Pancreas (tissue), 10 donors: ENCODE measurements around the gene MAPKAP1. TPM values are rescaled to one million over a fixed set of nuclear protein-coding genes. Genes with fewer than 3 reads are reported as not detected.

Source experiments
- ATAC-seq, 4 donors: fragments of 200-7000 bp; cut with Tn5 transposase; one replicate each; pipeline versions ENCODE4 v1.8.0 to v1.9.1; 2020; ENCODE audit warnings: mild to moderate bottlenecking in 4 of 4, moderate library complexity in 4 of 4
- DNase-seq, 6 donors: peaks; one replicate each; pipeline ENCODE4 v3.0.0-alpha.2; 2020
- FAIRE-seq: peaks from 2 replicates; lab custom pipeline; 2012; peaks lifted over from hg19 to GRCh38; lab: Jason Lieb, UNC
- H3K27ac ChIP-seq, 4 donors: fragments of 200-600 bp; sonication (generic); 1 replicate in 3 of 4; 2 replicates in 1 of 4; pipeline versions ENCODE4 v1.5.0 to v1.8.0; 2020
- H3K27me3 ChIP-seq, 4 donors: fragments of 200-600 bp; one replicate each; pipeline ENCODE4 v1.8.0; 2021
- H3K36me3 ChIP-seq, 3 donors: fragments of 200-600 bp; sonication (generic) in 1 of 3; one replicate each; pipeline versions ENCODE4 v1.5.0 to v1.8.0; 2020 to 2021
- H3K4me1 ChIP-seq, 3 donors: fragments of 200-600 bp; one replicate each; pipeline ENCODE4 v1.8.0; 2021
- H3K4me3 ChIP-seq, 4 donors: fragments of 200-600 bp; sonication (generic) in 2 of 4; one replicate each; pipeline versions ENCODE4 v1.5.0 to v1.8.0; 2020 to 2021
- H3K9me3 ChIP-seq, 4 donors: fragments of 200-600 bp; one replicate each; pipeline ENCODE4 v1.8.0; 2021
- CTCF ChIP-seq, 4 donors: fragments of 200-600 bp; sonication (generic) in 3 of 4; IDR thresholded peaks; one replicate each; pipeline versions ENCODE4 v1.5.0 to v1.8.0; 2021; ENCODE audit warnings: antibody characterized with exemption in 4 of 4
- WGBS, 2 donors: extraction: QIAGEN DNeasy Blood & Tissue Kit; methylation state at CpG; one replicate each; pipeline ENCODE4 v1.1.7; 2013; 5-methylcytosine and 5-hydroxymethylcytosine counted together
- intact Hi-C, 3 donors: fragments of 100-400 bp; cut with DNase I; formaldehyde crosslinking; loops; one replicate each; pipeline versions ENCODE4 v1.11.1 to v1.14.2; 2022
- polyA plus RNA-seq, 2 donors: library from polyadenylated mRNA; stranded (reverse); fragments of 200-250 nt; gene quantifications; one replicate each; pipeline ENCODE4 v1.2.3, GENCODE V29; 2013
- total RNA-seq, 6 donors: library from RNA; stranded (reverse); fragmentation: NEBNext Ultra II Directional in 4 of 6; extraction: Animal tissue kit (Norgen Biotek cat#: 25700) in 4 of 6; gene quantifications; one replicate each; pipeline versions ENCODE4 v1.2.1 to v1.2.4, GENCODE V29; 2021 to 2023
- donor health status: healthy with polysubstance abuse.
- donor health status: DM: no; HTN: no; CAD: no; lungs with moderate emphysema.
- donor health status: DM: no; HTN: no; CAD: no.
- donor health status: control.
- donor health status: control.
- donor health status: Bipolar disorder and iron deficiency.
- donor health status: DM: yes; HTN: yes; CAD: no.
- donor health status: DM: no; HTN: no; CAD: no.
- donor health status: DM: no; HTN: no; CAD: no.
- donor health status: DM: yes; HTN: yes; CAD: no.

MAPKAP1 gene
- total and polyA plus RNA-seq, 8 donors = 18.7 to 42.0 (median 30.4) TPM

- H3K27ac ChIP-seq = no peak overlapping the region
- no peaks in the 10 kb centered on the region for H3K9me3 ChIP-seq
These were observed 77.6 kb downstream of the MAPKAP1 start for GRCh38 chr9:125629446-125629845.

GRCh38 chr9:125626187-125626586, 80.8 kb downstream of the MAPKAP1 start:
- intact Hi-C loops = no loop called here
- DNase-seq (no peak), ATAC-seq (no peak), FAIRE-seq (no peak)
- no peak overlapping the region for H3K27ac ChIP-seq
- no peaks in the 10 kb centered on the region for H3K36me3 ChIP-seq
- H3K27me3 ChIP-seq = no peaks in the 10 kb centered on the region
- H3K4me1 ChIP-seq = no peaks in the 10 kb centered on the region
- H3K9me3 ChIP-seq = no peaks in the 10 kb centered on the region
- no peak overlapping the region for H3K4me3 ChIP-seq
- TF ChIP-seq CTCF (IDR thresholded peaks at IDR 0.05) = no peak

More at GRCh38 chr9:125629446-125629845, 77.6 kb downstream of the MAPKAP1 start:
- DNase-seq = no peak
- no peak for ATAC-seq
- no peaks in the 10 kb centered on the region for H3K27me3 ChIP-seq
- 84 to 92% methylated on average over 3 of the region's 3 CpGs for WGBS, 2 donors
- intact Hi-C loops = no loop called here
- peaks cover 10 to 22% (median 20%) of the 10 kb centered on the region in 3 donors for H3K4me1 ChIP-seq
- no peak for FAIRE-seq
- no peak for TF ChIP-seq CTCF (IDR thresholded peaks at IDR 0.05)
- no peak overlapping the region for H3K4me3 ChIP-seq
- H3K36me3 ChIP-seq = no peaks in the 10 kb centered on the region

- no peak overlapping the region for H3K27ac ChIP-seq
- H3K27me3 ChIP-seq = no peaks in the 10 kb centered on the region
- H3K9me3 ChIP-seq = no peaks in the 10 kb centered on the region
- H3K36me3 ChIP-seq = no peaks in the 10 kb centered on the region
- FAIRE-seq (no peak), DNase-seq (no peak), ATAC-seq (no peak)
- H3K4me3 ChIP-seq = no peak overlapping the region
- H3K4me1 ChIP-seq = no peaks in the 10 kb centered on the region
- intact Hi-C loops = no loop called here
- no peak for TF ChIP-seq CTCF (IDR thresholded peaks at IDR 0.05)
- WGBS, 2 donors = 97 to 100% methylated on average over 1 of the region's 1 CpG
These were observed 85.8 kb downstream of the MAPKAP1 start for GRCh38 chr9:125621170-125621569.

- FAIRE-seq (no peak), ATAC-seq (no peak), DNase-seq (no peak)
- TF ChIP-seq CTCF (IDR thresholded peaks at IDR 0.05) = no peak
- no peaks in the 10 kb centered on the region for H3K36me3 ChIP-seq
- no peak overlapping the region for H3K27ac ChIP-seq
- no peaks in the 10 kb centered on the region for H3K27me3 ChIP-seq
- no peak overlapping the region for H3K4me3 ChIP-seq
- no peaks in the 10 kb centered on the region for H3K9me3 ChIP-seq
- WGBS, 2 donors = 83 to 88% methylated on average over 5 of the region's 5 CpGs
- intact Hi-C loops = no loop called here
- no peaks in the 10 kb centered on the region for H3K4me1 ChIP-seq
These were observed 86.8 kb downstream of the MAPKAP1 start for GRCh38 chr9:125620216-125620615.

GRCh38 chr9:125617087-125617486, 89.9 kb downstream of the MAPKAP1 start:
- no peaks in the 10 kb centered on the region for H3K27me3 ChIP-seq
- no peaks in the 10 kb centered on the region for H3K9me3 ChIP-seq
- intact Hi-C loops = no loop called here
- FAIRE-seq = no peak
- no peak overlapping the region for H3K27ac ChIP-seq
- H3K4me3 ChIP-seq = no peak overlapping the region
- no peaks in the 10 kb centered on the region for H3K36me3 ChIP-seq
- DNase-seq = no peak
- 93 to 97% methylated on average over 5 of the region's 5 CpGs for WGBS, 2 donors
- no peak for ATAC-seq
- TF ChIP-seq CTCF (IDR thresholded peaks at IDR 0.05) = no peak
- H3K4me1 ChIP-seq = no peaks in the 10 kb centered on the region
